ENCODE results near the gene PTAFR.
A peak's percentile ranks its signal among the peaks of the same experiment; 100 is the strongest.

PTAFR gene

DNA sequence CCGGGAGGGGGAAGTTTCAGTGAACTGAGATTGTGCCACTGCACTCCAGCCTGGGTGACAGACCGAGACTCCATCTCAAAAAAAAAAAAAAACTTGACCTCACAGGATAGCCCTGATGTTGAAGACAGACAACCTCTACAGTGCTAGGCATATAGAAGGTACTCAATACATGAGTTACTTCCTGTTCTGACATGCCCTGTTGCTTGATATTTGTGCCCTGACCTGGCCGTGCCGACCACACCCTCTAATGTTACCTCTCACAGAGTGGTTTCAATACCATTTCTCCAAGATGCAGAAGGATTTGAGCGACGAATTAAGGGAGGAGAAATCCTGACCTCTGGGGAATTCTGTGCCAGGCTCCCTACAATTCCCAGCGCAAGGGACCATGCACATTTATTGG lies 5.2 kb downstream of the PTAFR start:
- TF ChIP-seq, protein P1, sequence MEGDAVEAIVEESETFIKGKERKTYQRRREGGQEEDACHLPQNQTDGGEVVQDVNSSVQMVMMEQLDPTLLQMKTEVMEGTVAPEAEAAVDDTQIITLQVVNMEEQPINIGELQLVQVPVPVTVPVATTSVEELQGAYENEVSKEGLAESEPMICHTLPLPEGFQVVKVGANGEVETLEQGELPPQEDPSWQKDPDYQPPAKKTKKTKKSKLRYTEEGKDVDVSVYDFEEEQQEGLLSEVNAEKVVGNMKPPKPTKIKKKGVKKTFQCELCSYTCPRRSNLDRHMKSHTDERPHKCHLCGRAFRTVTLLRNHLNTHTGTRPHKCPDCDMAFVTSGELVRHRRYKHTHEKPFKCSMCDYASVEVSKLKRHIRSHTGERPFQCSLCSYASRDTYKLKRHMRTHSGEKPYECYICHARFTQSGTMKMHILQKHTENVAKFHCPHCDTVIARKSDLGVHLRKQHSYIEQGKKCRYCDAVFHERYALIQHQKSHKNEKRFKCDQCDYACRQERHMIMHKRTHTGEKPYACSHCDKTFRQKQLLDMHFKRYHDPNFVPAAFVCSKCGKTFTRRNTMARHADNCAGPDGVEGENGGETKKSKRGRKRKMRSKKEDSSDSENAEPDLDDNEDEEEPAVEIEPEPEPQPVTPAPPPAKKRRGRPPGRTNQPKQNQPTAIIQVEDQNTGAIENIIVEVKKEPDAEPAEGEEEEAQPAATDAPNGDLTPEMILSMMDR (IDR thresholded peaks at IDR 0.05; ENCODE audit: low read depth, low read length, poor library complexity, severe bottlenecking), result no peak
- Histone ChIP-seq H3K4me3 (ENCODE audit: low read length) (no peak overlapping the region), H4K20me1 (ENCODE audit: control insufficient read depth, insufficient read depth, low read depth, low read length) (no peaks in the 10 kb centered on the region; the same call in 1 of the 2 replicates), H3K4me1 (ENCODE audit: control insufficient read depth, low read length) (peaks cover 58% of the 10 kb centered on the region), H3K79me2 (ENCODE audit: control insufficient read depth, low read length) (no peaks in the 10 kb centered on the region), H3F3A (ENCODE audit: control insufficient read depth, insufficient read depth) (peaks cover 35% of the 10 kb centered on the region), H3K4me2 (ENCODE audit: low read length) (peak overlapping the region; percentile 18), H3K27ac (ENCODE audit: low read depth, low read length) (no peak overlapping the region), H3K27me3 (ENCODE audit: control insufficient read depth, low read length) (no peaks in the 10 kb centered on the region), H3K36me3 (ENCODE audit: control insufficient read depth, low read length) (peaks cover 4% of the 10 kb centered on the region; the same call in 1 of the 2 replicates), H3K9me2 (replicated peaks; ENCODE audit: control insufficient read depth, low read length) (no peaks in the 10 kb centered on the region), H3K9me3 (ENCODE audit: control insufficient read depth, insufficient read depth, low read length) (no peaks in the 10 kb centered on the region)

DNA sequence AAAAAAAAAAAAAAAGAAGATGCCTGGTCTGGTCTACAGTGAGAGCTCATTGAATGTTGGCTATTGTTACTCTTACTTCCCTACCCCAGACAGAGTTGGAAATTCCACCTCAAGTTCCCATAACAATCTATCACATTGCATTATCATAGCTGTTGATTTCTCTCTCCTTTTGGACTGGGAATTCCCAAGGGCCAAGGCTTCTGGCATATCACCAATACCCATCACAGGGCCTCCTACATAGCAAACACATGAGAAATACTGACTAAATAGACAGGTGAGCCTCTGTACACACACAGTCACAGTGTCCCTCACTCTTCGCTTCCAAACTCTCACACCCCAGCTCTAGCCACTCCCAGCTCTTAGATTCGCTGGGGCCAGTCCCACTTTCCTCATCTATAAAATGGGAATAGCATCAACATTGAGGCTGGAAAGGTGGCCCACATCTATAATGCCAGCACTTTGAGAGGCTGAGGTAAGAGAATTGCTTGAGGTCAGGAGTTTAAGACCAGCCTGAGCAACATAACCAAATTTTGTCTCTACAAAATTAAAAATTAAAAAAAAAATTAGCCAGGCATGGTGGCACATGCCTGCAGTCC lies 6.4 kb downstream of the PTAFR start:
- no peak for TF ChIP-seq EZH2phosphoT487 (IDR thresholded peaks at IDR 0.05; ENCODE audit: borderline replicate concordance, low read length)
- TF ChIP-seq, protein P1 (IDR thresholded peaks at IDR 0.05; ENCODE audit: low read depth, low read length, poor library complexity, severe bottlenecking), result no peak
- H4K20me1 ChIP-seq (ENCODE audit: control insufficient read depth, insufficient read depth, low read depth, low read length), result no peaks in the 10 kb centered on the region; the same call in 1 of the 2 replicates
- H3K9me2 ChIP-seq (replicated peaks; ENCODE audit: control insufficient read depth, low read length), result no peaks in the 10 kb centered on the region
- H3K4me3 ChIP-seq (ENCODE audit: low read length), result no peak overlapping the region
- no peak overlapping the region for H3K27ac ChIP-seq (ENCODE audit: low read depth, low read length)
- no peaks in the 10 kb centered on the region for H3K27me3 ChIP-seq (ENCODE audit: control insufficient read depth, low read length)
- no peak overlapping the region for H3K4me2 ChIP-seq (ENCODE audit: low read length)
- H3K9me3 ChIP-seq (ENCODE audit: control insufficient read depth, insufficient read depth, low read length), result no peaks in the 10 kb centered on the region; the same call in 1 of the 2 replicates
- H3K4me1 ChIP-seq (ENCODE audit: control insufficient read depth, low read length), result peaks cover 46% of the 10 kb centered on the region
- peaks cover 35% of the 10 kb centered on the region for H3F3A ChIP-seq (ENCODE audit: control insufficient read depth, insufficient read depth)
- H3K79me2 ChIP-seq (ENCODE audit: control insufficient read depth, low read length), result no peaks in the 10 kb centered on the region
- H3K36me3 ChIP-seq (ENCODE audit: control insufficient read depth, low read length), result peaks cover 4% of the 10 kb centered on the region; the same call in 1 of the 2 replicates

DNA sequence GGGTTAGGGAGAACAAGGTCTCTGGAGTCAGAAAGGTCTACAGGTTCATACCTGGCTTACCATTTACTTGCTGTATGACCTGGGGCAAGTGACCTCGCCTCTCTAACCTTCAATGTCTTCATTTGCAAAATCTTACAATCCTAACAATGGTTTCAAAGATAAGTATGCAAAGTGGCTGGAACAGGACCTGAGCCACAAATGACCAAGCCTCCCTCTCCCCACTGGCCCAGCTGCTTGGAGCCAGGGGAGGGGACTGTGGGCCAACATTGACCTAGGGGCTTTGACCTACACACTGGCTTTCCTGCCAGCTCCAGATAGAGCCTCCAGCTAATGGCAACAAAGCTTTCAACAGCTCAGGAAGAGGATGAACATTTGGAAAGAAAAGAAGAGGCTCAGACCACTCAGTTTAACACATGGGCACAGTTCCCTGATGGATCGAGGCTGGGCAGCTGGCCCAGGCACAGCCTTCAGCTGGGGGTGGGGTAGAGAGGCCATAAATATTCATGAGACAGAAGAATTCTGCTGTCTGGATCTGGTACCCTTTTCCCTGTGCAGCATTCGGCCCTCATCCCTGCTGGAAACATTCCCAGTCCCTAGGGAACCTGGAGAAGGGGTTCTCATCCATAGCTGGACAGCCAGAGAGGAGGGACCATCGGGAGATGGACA lies 12.9 kb downstream of the PTAFR start:
- Histone ChIP-seq H3K4me3 (ENCODE audit: low read length) (no peak overlapping the region), H4K20me1 (ENCODE audit: control insufficient read depth, insufficient read depth, low read depth, low read length) (no peaks in the 10 kb centered on the region), H3F3A (ENCODE audit: control insufficient read depth, insufficient read depth) (0 out of 2 replicates have a peak, but pooled peaks cover 2% of the 10 kb centered on the region), H3K4me1 (ENCODE audit: control insufficient read depth, low read length) (peaks cover 3% of the 10 kb centered on the region; the same call in 1 of the 2 replicates), H3K4me2 (ENCODE audit: low read length) (no peak overlapping the region), H3K27me3 (ENCODE audit: control insufficient read depth, low read length) (no peaks in the 10 kb centered on the region), H3K9me3 (ENCODE audit: control insufficient read depth, insufficient read depth, low read length) (no peaks in the 10 kb centered on the region; the same call in 1 of the 2 replicates), H3K79me2 (ENCODE audit: control insufficient read depth, low read length) (no peaks in the 10 kb centered on the region), H3K36me3 (ENCODE audit: control insufficient read depth, low read length) (no peaks in the 10 kb centered on the region), H3K9me2 (replicated peaks; ENCODE audit: control insufficient read depth, low read length) (no peaks in the 10 kb centered on the region), H3K27ac (ENCODE audit: low read depth, low read length) (no peak overlapping the region)
- no peak for TF ChIP-seq EZH2phosphoT487 (IDR thresholded peaks at IDR 0.05; ENCODE audit: borderline replicate concordance, low read length)
- TF ChIP-seq, protein P1 (IDR thresholded peaks at IDR 0.05; ENCODE audit: low read depth, low read length, poor library complexity, severe bottlenecking), result no peak
